Osteocyte (in vitro differentiated cells): ENCODE data around the gene CFAP61. TPM values are rescaled to one million over a fixed set of nuclear protein-coding genes. Genes with fewer than 3 reads are reported as not detected.

Experiments used
- DNase-seq: peaks from one replicate; pipeline ENCODE4 v3.0.0; 2021; ENCODE audit warnings: mixed read lengths; ENCODE audit not compliant: unreplicated experiment; ENCODE audit errors: extremely low spot score
- H3K27ac Mint-ChIP-seq: one replicate; pipeline ENCODE4 v1.8.0; 2021; ENCODE audit warnings: mild to moderate bottlenecking, mixed read lengths; ENCODE audit not compliant: unreplicated experiment
- H3K27me3 Mint-ChIP-seq: one replicate; pipeline ENCODE4 v1.8.0; 2021; ENCODE audit warnings: mixed read lengths; ENCODE audit not compliant: unreplicated experiment
- H3K36me3 Mint-ChIP-seq: one replicate; pipeline ENCODE4 v1.8.0; 2021; ENCODE audit warnings: mixed read lengths; ENCODE audit not compliant: unreplicated experiment
- H3K4me1 Mint-ChIP-seq: one replicate; pipeline ENCODE4 v1.8.0; 2021; ENCODE audit warnings: mixed read lengths; ENCODE audit not compliant: unreplicated experiment
- H3K4me3 Mint-ChIP-seq: one replicate; pipeline ENCODE4 v1.8.0; 2021; ENCODE audit warnings: mild to moderate bottlenecking, moderate library complexity, mixed read lengths; ENCODE audit not compliant: unreplicated experiment
- H3K9me3 Mint-ChIP-seq: one replicate; pipeline ENCODE4 v1.8.0; 2021; ENCODE audit warnings: mixed read lengths; ENCODE audit not compliant: unreplicated experiment
- total RNA-seq: library from RNA; stranded (reverse); gene quantifications from 2 replicates; pipeline ENCODE4 v1.2.1, GENCODE V29; 2021
- TF ChIP-seq, protein P1 (sequence below): fragments of 200-600 bp; sonication (generic); IDR thresholded peaks from 2 replicates; pipeline ENCODE4 v1.5.0; 2021; ENCODE audit warnings: antibody characterized with exemption, mild to moderate bottlenecking, moderate library complexity

The CFAP61 gene
- total RNA-seq, 1 donor from 2014 or later: not detected

DNA sequence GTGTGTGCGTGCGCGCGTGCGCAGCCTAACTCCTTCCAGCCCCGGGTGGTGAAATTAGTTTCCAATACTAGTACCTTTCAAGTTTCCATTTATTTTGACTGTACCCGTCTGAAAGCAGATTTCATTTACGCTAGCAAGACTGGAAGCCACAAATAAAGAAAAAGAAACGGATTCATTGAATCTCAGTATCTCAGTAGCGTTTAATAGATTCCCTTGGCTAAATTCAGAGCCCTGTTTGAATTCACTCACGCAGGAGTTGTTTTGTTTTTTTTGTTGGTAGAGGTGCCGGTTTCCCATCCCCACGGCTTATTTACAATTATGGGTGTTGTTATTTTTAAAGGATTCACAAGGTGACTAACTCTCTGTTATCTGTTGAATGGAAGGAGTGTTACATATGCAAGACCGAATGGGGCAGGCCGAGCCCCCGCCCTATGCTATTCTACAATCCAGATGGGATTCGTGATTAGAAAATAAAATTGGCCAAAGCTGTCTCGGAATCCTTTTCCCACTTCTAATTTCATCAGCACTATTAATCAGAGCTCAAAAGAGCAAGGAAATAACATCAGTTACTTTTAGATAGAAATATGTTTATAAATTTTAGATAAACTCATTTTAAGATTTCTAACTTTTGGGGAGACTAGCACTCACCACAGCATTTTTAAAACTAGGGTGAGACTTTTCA lies 313.3 kb downstream of the CFAP61 start:
- Mint-ChIP-seq H3K4me3 (no peak overlapping the region), H3K36me3 (no peaks in the 10 kb centered on the region), H3K9me3 (no peaks in the 10 kb centered on the region), H3K4me1 (peaks cover 15% of the 10 kb centered on the region), H3K27ac (no peak overlapping the region), H3K27me3 (peaks cover 70% of the 10 kb centered on the region)
- no peak for DNase-seq
- TF ChIP-seq, protein P1, sequence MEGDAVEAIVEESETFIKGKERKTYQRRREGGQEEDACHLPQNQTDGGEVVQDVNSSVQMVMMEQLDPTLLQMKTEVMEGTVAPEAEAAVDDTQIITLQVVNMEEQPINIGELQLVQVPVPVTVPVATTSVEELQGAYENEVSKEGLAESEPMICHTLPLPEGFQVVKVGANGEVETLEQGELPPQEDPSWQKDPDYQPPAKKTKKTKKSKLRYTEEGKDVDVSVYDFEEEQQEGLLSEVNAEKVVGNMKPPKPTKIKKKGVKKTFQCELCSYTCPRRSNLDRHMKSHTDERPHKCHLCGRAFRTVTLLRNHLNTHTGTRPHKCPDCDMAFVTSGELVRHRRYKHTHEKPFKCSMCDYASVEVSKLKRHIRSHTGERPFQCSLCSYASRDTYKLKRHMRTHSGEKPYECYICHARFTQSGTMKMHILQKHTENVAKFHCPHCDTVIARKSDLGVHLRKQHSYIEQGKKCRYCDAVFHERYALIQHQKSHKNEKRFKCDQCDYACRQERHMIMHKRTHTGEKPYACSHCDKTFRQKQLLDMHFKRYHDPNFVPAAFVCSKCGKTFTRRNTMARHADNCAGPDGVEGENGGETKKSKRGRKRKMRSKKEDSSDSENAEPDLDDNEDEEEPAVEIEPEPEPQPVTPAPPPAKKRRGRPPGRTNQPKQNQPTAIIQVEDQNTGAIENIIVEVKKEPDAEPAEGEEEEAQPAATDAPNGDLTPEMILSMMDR: no peak

DNA sequence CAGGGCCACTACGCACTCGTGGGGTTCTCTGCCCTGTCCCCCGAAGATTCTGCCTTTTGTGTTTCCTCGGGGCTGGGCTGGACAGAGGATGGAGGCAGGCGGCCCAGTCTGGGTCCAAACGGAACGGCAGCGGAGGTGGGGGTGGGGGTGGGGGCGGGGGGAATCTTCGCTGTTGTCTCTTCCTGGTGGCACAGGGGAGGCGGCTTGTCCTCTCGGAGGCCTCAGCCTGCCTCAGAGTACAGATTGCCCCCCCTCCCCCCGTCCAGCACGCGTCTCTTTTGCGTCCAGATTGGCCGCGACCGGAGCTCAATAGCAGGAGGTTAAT lies 314.2 kb downstream of the CFAP61 start:
- peaks cover 70% of the 10 kb centered on the region for H3K27me3 Mint-ChIP-seq
- no peaks in the 10 kb centered on the region for H3K9me3 Mint-ChIP-seq
- no peak overlapping the region for H3K27ac Mint-ChIP-seq
- H3K4me3 Mint-ChIP-seq: no peak overlapping the region
- DNase-seq: no peak
- peaks cover 15% of the 10 kb centered on the region for H3K4me1 Mint-ChIP-seq
- H3K36me3 Mint-ChIP-seq: no peaks in the 10 kb centered on the region
- TF ChIP-seq, protein P1: no peak

DNA sequence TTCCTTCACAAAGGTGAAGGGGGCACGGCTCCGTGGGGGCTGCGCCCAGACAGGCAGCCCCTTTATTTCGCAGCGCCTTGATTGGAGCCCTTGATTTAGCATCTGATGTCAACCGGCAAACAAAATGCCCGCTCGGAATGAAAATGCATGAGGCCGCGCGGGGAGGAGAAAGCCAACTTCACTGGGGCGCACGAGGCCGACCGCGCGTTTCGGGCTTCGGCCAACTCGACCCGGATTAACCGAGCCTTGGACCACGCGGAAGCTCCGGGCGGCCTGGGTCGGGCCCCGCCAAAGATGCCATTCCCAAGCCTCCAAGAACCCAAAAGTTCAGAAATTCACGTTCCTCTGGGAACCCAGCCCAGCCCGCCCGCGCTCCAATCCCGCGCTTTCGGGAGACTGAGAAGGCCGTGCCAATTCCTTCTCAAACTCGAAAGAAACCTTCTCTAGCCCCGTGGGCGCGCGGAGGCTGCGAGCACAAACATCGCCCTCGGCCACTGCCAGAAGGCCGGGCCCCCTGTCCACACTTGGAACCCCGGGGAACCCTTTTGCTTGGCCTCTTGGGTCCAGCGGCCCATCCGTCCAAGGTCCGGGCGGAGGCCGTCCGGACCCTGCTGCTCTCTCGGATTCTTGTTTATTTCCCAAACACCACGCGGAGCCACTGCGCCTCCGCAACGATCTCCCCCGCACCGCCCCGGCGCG lies 314.7 kb downstream of the CFAP61 start:
- DNase-seq: no peak
- peaks cover 15% of the 10 kb centered on the region for H3K4me1 Mint-ChIP-seq
- H3K27ac Mint-ChIP-seq: no peak overlapping the region
- no peaks in the 10 kb centered on the region for H3K9me3 Mint-ChIP-seq
- H3K4me3 Mint-ChIP-seq: peak overlapping the region; percentile 26
- H3K36me3 Mint-ChIP-seq: no peaks in the 10 kb centered on the region
- H3K27me3 Mint-ChIP-seq: peaks cover 70% of the 10 kb centered on the region
- TF ChIP-seq, protein P1: no peak

DNA sequence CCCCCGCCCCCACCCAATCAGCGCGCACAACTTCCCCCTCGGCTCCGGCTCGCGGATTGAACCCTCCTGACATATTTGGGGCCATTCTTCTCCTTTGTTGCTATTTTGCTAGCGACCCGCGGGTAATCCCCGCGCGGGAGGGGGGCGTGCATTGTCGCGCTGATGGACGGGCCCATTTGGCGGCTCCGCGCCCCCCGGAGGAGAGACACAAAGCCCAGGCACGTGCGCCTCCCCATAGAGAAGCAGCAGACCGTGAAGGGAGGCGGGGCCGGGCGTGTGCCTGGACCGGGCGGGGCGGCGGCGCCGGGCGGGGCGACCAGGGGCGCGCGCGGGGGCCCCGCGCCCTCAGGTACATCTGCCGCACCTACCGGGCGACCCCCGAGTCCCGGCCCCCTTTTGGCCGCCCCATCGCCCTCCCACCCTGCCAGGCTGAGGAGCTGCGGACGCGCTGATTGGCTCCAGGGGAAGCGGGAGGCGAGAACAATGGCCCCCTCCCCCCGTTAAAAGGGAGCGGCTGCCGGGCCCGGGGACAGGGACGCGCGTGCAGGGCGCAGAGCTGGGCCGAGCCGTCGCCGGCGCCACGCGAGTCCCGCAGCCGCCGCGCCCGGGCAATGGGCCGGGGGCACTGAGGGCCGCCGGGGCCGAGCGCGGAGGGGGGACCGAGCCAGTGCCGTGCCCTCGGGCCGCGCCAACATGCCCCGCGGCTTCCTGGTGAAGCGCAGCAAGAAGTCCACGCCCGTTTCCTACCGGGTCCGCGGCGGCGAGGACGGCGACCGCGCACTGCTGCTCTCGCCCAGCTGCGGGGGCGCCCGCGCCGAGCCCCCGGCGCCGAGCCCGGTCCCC lies 315.5 kb downstream of the CFAP61 start, which contains the start of gene INSM1:
Gene INSM1, plus strand, starts transcription at position 530 of the 843 bp plus-strand sequence. Its CDS starts 164 bp downstream, at position 694.
- no peaks in the 10 kb centered on the region for H3K36me3 Mint-ChIP-seq
- DNase-seq: no peak
- TF ChIP-seq, protein P1: no peak

More for the DNA sequence above, 315.5 kb downstream of the CFAP61 start, which contains the start of gene INSM1:
- Mint-ChIP-seq H3K4me1 (peaks cover 12% of the 10 kb centered on the region), H3K27ac (no peak within 1 kb of the TSS), H3K27me3 (peaks cover 70% of the 10 kb centered on the region), H3K4me3 (peak within 1 kb of the TSS; percentile 29), H3K9me3 (no peaks in the 10 kb centered on the region)
